ENCODE measurements around the gene NEK1.

DNA sequence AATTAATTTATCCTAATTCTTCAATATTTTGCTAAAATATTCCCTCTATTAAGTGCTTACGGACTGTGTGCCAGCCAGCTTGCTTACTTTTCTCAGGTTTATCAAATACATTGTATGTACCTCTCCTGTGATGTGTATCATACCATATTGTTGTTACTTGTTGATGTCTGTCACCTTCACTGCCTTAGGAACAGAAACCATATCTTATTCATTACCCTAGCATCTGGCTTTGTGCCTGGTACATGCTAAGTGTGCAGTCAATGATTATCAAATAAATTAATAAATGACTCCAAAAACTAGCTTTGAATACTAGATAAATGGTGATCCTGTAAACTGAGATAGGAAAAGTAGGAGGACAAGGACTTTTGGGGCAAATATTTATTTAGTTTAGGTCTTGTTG is 14.9 kb upstream of the NEK1 start:
- TF ChIP-seq EZH2phosphoT487 (IDR thresholded peaks at IDR 0.05; ENCODE audit: borderline replicate concordance, low read depth, low read length): no peak
- TF ChIP-seq, protein P1, sequence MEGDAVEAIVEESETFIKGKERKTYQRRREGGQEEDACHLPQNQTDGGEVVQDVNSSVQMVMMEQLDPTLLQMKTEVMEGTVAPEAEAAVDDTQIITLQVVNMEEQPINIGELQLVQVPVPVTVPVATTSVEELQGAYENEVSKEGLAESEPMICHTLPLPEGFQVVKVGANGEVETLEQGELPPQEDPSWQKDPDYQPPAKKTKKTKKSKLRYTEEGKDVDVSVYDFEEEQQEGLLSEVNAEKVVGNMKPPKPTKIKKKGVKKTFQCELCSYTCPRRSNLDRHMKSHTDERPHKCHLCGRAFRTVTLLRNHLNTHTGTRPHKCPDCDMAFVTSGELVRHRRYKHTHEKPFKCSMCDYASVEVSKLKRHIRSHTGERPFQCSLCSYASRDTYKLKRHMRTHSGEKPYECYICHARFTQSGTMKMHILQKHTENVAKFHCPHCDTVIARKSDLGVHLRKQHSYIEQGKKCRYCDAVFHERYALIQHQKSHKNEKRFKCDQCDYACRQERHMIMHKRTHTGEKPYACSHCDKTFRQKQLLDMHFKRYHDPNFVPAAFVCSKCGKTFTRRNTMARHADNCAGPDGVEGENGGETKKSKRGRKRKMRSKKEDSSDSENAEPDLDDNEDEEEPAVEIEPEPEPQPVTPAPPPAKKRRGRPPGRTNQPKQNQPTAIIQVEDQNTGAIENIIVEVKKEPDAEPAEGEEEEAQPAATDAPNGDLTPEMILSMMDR (conservative IDR thresholded peaks at IDR 0.05; ENCODE audit: low read length): no peak
